Stimulated activated naive B cell treated with anti-CD40 and anti-IgM and Interleukin-4, amounts not matched to agents 10 μg/mL and 1 μg/mL and 100 μg/mL, for 72 hours (primary cell): Measurements from ENCODE around the gene ARHGEF11.
"Not testable (repeated sequence)": the region's sequence is repeated elsewhere in the genome, so short reads cannot be mapped to it uniquely, and the experiment has no call there.

ENCODE experiments used
- ATAC-seq, 2 donors: fragments of 150-1000 bp; cut with Tn5 transposase; replicated peaks; 2 replicates each; pipeline ENCODE4 v1.10.0; 2021; ENCODE audit warnings: moderate library complexity in 1 of 2
- DNase-seq: peaks from one replicate; pipeline ENCODE4 v3.0.0; 2021
- H3K27ac Mint-ChIP-seq: one replicate; pipeline ENCODE4 v1.8.0; 2022; ENCODE audit warnings: mild to moderate bottlenecking, mixed read lengths
- H3K27me3 Mint-ChIP-seq, 2 donors: one replicate each; pipeline ENCODE4 v1.8.0; 2022; ENCODE audit warnings: mixed read lengths in 2 of 2
- H3K36me3 Mint-ChIP-seq, 2 donors: one replicate each; pipeline ENCODE4 v1.8.0; 2022; ENCODE audit warnings: mixed read lengths in 2 of 2, mild to moderate bottlenecking in 1 of 2
- H3K4me1 Mint-ChIP-seq, 2 donors: one replicate each; pipeline ENCODE4 v1.8.0; 2022; ENCODE audit warnings: mixed read lengths in 2 of 2, mild to moderate bottlenecking in 1 of 2
- H3K4me3 Mint-ChIP-seq, 2 donors: one replicate each; pipeline ENCODE4 v1.8.0; 2022; ENCODE audit warnings: mild to moderate bottlenecking in 2 of 2, mixed read lengths in 2 of 2, moderate library complexity in 1 of 2
- H3K9me3 Mint-ChIP-seq, 2 donors: one replicate each; pipeline ENCODE4 v1.8.0; 2022; ENCODE audit warnings: mixed read lengths in 2 of 2, mild to moderate bottlenecking in 1 of 2

The ARHGEF11 gene

GRCh38 chr1:156931974-156932710 is 113.4 kb downstream of the ARHGEF11 start:
- no peak for DNase-seq
- no peak for ATAC-seq
- Mint-ChIP-seq H3K27ac (no peak overlapping the region), H3K4me3 (no peak overlapping the region), H3K27me3 (peaks cover 51 to 55% of the 10 kb centered on the region in 2 donors), H3K4me1 (peaks cover 6 to 15% of the 10 kb centered on the region in 2 donors), H3K9me3 (no peaks in the 10 kb centered on the region), H3K36me3 (no peaks in the 10 kb centered on the region)

- Mint-ChIP-seq H3K9me3 (no peaks in the 10 kb centered on the region), H3K27ac (no peak overlapping the region), H3K36me3 (no peaks in the 10 kb centered on the region), H3K4me3 (no peak overlapping the region), H3K27me3 (peaks cover 59 to 62% of the 10 kb centered on the region in 2 donors), H3K4me1 (peaks cover 6 to 17% of the 10 kb centered on the region in 2 donors)
- DNase-seq (no peak), ATAC-seq (no peak)
These were observed 114.2 kb downstream of the ARHGEF11 start for GRCh38 chr1:156931211-156931952.

- DNase-seq (no peak), ATAC-seq (no peak)
- Mint-ChIP-seq H3K9me3 (no peaks in the 10 kb centered on the region), H3K27ac (no peak overlapping the region), H3K36me3 (no peaks in the 10 kb centered on the region), H3K27me3 (peaks cover 68 to 70% of the 10 kb centered on the region in 2 donors), H3K4me1 (peaks cover 6 to 17% of the 10 kb centered on the region in 2 donors), H3K4me3 (no peak overlapping the region)
These were observed 115.1 kb downstream of the ARHGEF11 start for GRCh38 chr1:156930483-156930882.

GRCh38 chr1:156929596-156930238 is 115.8 kb downstream of the ARHGEF11 start:
- H3K9me3 Mint-ChIP-seq, result no peaks in the 10 kb centered on the region
- no peak overlapping the region for H3K27ac Mint-ChIP-seq
- H3K36me3 Mint-ChIP-seq, result no peaks in the 10 kb centered on the region
- DNase-seq, result no peak
- peaks cover 6 to 17% of the 10 kb centered on the region in 2 donors for H3K4me1 Mint-ChIP-seq
- H3K27me3 Mint-ChIP-seq, result peaks cover 75% of the 10 kb centered on the region in 2 donors
- no peak for ATAC-seq
- H3K4me3 Mint-ChIP-seq, result no peak overlapping the region

GRCh38 chr1:156928043-156928602 is 117.4 kb downstream of the ARHGEF11 start:
- ATAC-seq (peak; percentile 34 to 42), DNase-seq (no peak)
- peak overlapping the region; percentile 37 to 50 for H3K4me3 Mint-ChIP-seq
- H3K36me3 Mint-ChIP-seq, result no peaks in the 10 kb centered on the region
- no peak overlapping the region for H3K27ac Mint-ChIP-seq
- H3K9me3 Mint-ChIP-seq, result no peaks in the 10 kb centered on the region
- H3K27me3 Mint-ChIP-seq, result peaks cover 71 to 88% of the 10 kb centered on the region in 2 donors
- H3K4me1 Mint-ChIP-seq, result peaks cover 10 to 28% of the 10 kb centered on the region in 2 donors

GRCh38 chr1:156927215-156928042 is 118.1 kb downstream of the ARHGEF11 start:
- ATAC-seq (peak; percentile 78 to 81), DNase-seq (peak; percentile 47)

GRCh38 chr1:156926695-156927094 is 118.8 kb downstream of the ARHGEF11 start:
- not testable (repeated sequence) for H3K27ac Mint-ChIP-seq, DNase-seq, H3K9me3 Mint-ChIP-seq, H3K4me3 Mint-ChIP-seq, ATAC-seq, H3K36me3 Mint-ChIP-seq
- Mint-ChIP-seq H3K27me3 (peaks cover 73 to 94% of the 10 kb centered on the region in 2 donors), H3K4me1 (peaks cover 10 to 31% of the 10 kb centered on the region in 2 donors)

More at GRCh38 chr1:156927215-156928042, 118.1 kb downstream of the ARHGEF11 start:
- Mint-ChIP-seq H3K27me3 (peaks cover 71 to 87% of the 10 kb centered on the region in 2 donors), H3K9me3 (no peaks in the 10 kb centered on the region), H3K4me1 (peaks cover 10 to 31% of the 10 kb centered on the region in 2 donors), H3K4me3 (peak overlapping the region in 1 of 2 donors; percentile 50), H3K27ac (no peak overlapping the region), H3K36me3 (no peaks in the 10 kb centered on the region)

GRCh38 chr1:156926175-156926574 is 119.4 kb downstream of the ARHGEF11 start:
- DNase-seq (peak; percentile 7), ATAC-seq (peak; percentile 43 to 68)
- Mint-ChIP-seq H3K27me3 (peaks cover 74 to 95% of the 10 kb centered on the region in 2 donors), H3K27ac (no peak overlapping the region), H3K4me3 (no peak overlapping the region), H3K9me3 (no peaks in the 10 kb centered on the region), H3K4me1 (peaks cover 10 to 31% of the 10 kb centered on the region in 2 donors), H3K36me3 (no peaks in the 10 kb centered on the region)

GRCh38 chr1:156925154-156926010 is 120.2 kb downstream of the ARHGEF11 start:
- peaks cover 75 to 95% of the 10 kb centered on the region in 2 donors for H3K27me3 Mint-ChIP-seq
- no peak overlapping the region for H3K27ac Mint-ChIP-seq
- no peaks in the 10 kb centered on the region for H3K9me3 Mint-ChIP-seq
- H3K4me1 Mint-ChIP-seq, result peaks cover 12 to 38% of the 10 kb centered on the region in 2 donors
- no peak for DNase-seq
- H3K4me3 Mint-ChIP-seq, result no peak overlapping the region
- no peak for ATAC-seq
- H3K36me3 Mint-ChIP-seq, result no peaks in the 10 kb centered on the region

- no peak for ATAC-seq
- Mint-ChIP-seq H3K27me3 (peaks cover 73 to 93% of the 10 kb centered on the region in 2 donors), H3K27ac (no peak overlapping the region), H3K9me3 (no peaks in the 10 kb centered on the region), H3K4me1 (peaks cover 12 to 38% of the 10 kb centered on the region in 2 donors), H3K4me3 (no peak overlapping the region), H3K36me3 (no peaks in the 10 kb centered on the region)
- no peak for DNase-seq
These were observed 120.9 kb downstream of the ARHGEF11 start for GRCh38 chr1:156924478-156925153.

GRCh38 chr1:156923670-156924477 is 121.7 kb downstream of the ARHGEF11 start:
- Mint-ChIP-seq H3K27me3 (peaks cover 67 to 92% of the 10 kb centered on the region in 2 donors), H3K27ac (no peak overlapping the region), H3K4me3 (peak overlapping the region in 1 of 2 donors; percentile 51), H3K9me3 (no peaks in the 10 kb centered on the region), H3K4me1 (peaks cover 12 to 38% of the 10 kb centered on the region in 2 donors), H3K36me3 (no peaks in the 10 kb centered on the region)
- ATAC-seq, result no peak
- no peak for DNase-seq
